DMS53 (cell line): ENCODE data around the gene H2AZ1.
A peak's percentile ranks its signal among the peaks of the same experiment; 100 is the strongest.
"Not testable (repeated sequence)": the region's sequence is repeated elsewhere in the genome, so short reads cannot be mapped to it uniquely, and the experiment has no call there.

Source experiments
- DNase-seq: peaks from one replicate; lab custom pipeline; 2025; lab: John Stamatoyannopoulos, UW

H2AZ1 gene

GRCh38 chr4:99949999-99950912, at the start of gene H2AZ1:
H2AZ1 (minus strand) TSS chr4:99950275; CDS start chr4:99950170, 105 bp downstream.
- peak; percentile 99 for DNase-seq

GRCh38 chr4:99998062-99998867, 48.2 kb upstream of the H2AZ1 start:
- peak; percentile 59 for DNase-seq

- no peak for DNase-seq
Observed at GRCh38 chr4:99991741-99992140, 41.7 kb upstream of the H2AZ1 start.

GRCh38 chr4:99987681-99988080, 37.6 kb upstream of the H2AZ1 start:
- DNase-seq: no peak

- DNase-seq: no peak
Observed at GRCh38 chr4:99986792-99987191, 36.7 kb upstream of the H2AZ1 start.

- DNase-seq: no peak
Observed at GRCh38 chr4:99983289-99983943, 33.3 kb upstream of the H2AZ1 start.

- no peak for DNase-seq
Observed at GRCh38 chr4:99979872-99980271, 29.8 kb upstream of the H2AZ1 start.

- no peak for DNase-seq
Observed at GRCh38 chr4:99971453-99972111, 21.5 kb upstream of the H2AZ1 start.

- peak; percentile 33 for DNase-seq
Observed at GRCh38 chr4:99968330-99968729, 18.3 kb upstream of the H2AZ1 start.

GRCh38 chr4:99966692-99967091, 16.6 kb upstream of the H2AZ1 start:
- DNase-seq: no peak

GRCh38 chr4:99965674-99966350, 15.7 kb upstream of the H2AZ1 start:
- DNase-seq: no peak

- no peak for DNase-seq
Observed at GRCh38 chr4:99965173-99965572, 15.1 kb upstream of the H2AZ1 start.

- DNase-seq: no peak
Observed at GRCh38 chr4:99961711-99962110, 11.6 kb upstream of the H2AZ1 start.

- DNase-seq: no peak
Observed at GRCh38 chr4:99960648-99961047, 10.6 kb upstream of the H2AZ1 start.

GRCh38 chr4:99958207-99958606, 8.1 kb upstream of the H2AZ1 start:
- not testable (repeated sequence) for DNase-seq

GRCh38 chr4:99950913-99951254, 809 bp upstream of the H2AZ1 start:
- DNase-seq: no peak

- peak; percentile 94 for DNase-seq
Observed at GRCh38 chr4:99949034-99949998, 759 bp downstream of the H2AZ1 start.

GRCh38 chr4:99947608-99948007, 2.5 kb downstream of the H2AZ1 start:
- peak; percentile 36 for DNase-seq

GRCh38 chr4:99947190-99947578, 2.9 kb downstream of the H2AZ1 start:
- no peak for DNase-seq
